Femur (tissue), 1 donor: Measurements from ENCODE around the gene VMAC.
"Not testable (repeated sequence)": the region's sequence is repeated elsewhere in the genome, so short reads cannot be mapped to it uniquely, and the experiment has no call there.

Source experiments
- DNase-seq: peaks from one replicate; pipeline ENCODE4 v3.0.0-alpha.2; 2017

Gene VMAC, protein sequence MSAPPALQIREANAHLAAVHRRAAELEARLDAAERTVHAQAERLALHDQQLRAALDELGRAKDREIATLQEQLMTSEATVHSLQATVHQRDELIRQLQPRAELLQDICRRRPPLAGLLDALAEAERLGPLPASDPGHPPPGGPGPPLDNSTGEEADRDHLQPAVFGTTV

DNA sequence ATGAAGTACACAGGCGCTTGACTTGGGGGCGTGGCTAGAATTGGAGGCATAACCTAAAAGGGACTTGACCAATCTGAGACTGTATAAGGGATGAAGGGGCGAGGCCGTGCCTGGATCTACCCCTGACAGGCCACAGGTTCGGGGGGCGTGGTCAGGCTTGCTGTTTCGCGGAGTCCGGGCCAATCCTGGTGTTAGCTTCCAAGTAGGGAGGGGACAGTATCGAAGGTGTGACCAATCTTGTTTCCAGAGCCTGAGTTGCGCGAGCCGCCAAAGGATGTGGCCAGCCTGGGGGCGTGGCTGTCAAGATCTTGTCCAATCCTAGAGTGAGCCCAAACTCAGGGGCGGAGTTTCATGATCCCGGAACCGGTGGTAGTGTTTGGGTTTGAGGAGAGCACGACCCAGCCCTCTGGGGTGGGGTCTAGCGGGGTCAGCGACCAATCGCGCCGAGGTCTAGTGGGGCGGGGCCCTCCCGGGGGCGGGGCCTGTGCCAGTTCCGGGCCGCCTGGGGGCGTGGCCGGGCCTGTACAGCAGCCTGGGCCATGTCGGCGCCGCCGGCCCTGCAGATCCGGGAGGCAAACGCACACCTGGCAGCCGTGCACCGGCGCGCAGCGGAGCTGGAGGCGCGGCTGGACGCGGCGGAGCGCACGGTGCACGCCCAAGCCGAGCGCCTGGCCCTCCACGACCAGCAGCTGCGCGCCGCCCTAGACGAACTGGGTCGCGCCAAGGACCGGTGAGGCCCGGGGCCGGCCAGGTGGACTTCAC, at the start of gene VMAC:
VMAC (plus strand) TSS at position 521 of the 762 bp plus-strand sequence; CDS start at position 540, 19 bp downstream.
- peak; percentile 100 for DNase-seq

DNA sequence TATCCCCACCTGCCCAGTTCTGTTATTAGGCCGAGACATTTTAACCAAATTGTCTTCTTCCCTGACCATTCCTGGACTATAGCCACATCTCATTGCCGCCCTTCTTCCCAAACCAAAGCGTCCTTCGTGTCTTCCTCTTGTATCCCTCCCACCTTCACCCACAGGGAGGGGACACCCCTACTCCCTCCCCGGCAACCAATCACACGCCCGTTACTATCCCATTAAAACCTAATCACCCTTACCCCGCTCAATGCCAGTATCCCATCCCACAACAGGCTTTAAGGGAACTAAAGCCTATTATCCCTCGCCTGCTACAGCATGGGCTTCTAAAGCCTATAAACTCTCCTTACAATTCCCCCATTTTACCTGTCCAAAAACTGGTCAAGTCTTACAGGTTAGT, 49.5 kb upstream of the VMAC start:
- DNase-seq: not testable (repeated sequence)

DNA sequence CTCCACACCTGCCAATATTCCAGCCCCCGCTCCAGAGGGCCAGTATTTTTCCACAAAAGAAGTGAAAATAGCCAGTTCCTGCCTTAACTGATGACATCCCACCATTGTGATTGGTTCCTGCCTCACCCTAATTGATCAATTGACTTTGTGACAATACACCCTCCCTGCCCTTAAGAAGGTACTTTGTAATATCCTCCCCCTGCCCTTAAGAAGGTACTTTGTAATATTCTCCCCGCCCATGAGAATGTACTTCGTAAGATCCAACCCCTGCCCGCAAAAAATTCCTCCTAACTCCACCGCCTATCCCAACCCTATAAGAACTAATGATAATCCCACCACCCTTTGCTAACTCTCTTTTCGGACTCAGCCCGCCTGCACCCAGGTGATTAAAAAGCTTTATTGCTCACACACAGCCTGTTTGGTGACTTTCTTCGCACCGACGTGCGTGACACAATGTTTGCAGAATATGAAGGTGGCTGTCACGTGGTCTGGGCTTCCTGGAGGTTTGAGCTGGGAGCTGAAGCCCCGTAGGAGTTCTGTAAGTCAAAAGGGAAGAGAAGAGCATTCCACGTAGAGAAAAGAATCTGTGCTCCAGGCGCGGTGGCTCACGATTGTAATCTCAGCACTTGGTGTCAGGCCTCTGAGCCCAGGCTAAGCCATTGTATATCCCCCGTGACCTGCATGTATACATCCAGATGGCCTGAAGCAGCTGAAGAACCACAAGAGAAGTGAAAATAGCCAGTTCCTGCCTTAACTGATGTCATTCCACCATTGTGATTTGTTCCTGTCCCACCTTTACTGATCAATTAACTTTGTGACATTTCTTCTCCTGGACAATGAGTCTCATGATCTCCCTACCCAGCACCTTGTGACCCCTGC, 47.2 kb upstream of the VMAC start:
- no peak for DNase-seq

DNA sequence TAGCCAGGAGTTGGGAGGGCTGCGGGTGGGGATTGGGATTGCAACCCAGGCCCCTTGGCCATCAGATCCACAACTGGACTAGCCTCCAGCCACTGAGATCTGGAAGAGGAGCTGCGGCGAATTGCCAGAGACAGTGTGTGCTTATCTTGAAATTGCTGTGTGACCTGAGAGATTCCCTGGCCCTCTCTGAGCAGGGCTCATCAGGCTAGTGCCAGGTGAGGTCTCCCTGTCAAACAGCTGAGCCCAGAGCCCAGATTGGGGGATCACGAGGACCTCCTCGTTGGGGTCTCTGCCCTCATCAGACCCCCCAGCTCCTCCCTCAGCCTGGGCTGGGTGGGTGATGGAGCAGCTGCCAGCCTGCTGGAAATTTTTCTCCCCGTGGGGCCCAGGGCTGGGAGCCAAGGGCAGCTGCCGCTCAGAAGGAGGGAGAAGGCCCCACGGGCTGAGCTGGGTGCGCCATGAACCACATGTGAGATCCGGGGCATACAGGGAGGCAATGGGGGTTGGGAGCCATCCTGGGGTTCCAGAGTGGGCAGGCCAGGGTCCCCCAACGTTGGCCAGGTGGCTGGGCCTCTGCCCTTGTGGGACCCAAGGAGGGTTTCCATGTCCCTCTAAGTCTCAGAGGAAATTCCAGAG, 41.5 kb upstream of the VMAC start:
- no peak for DNase-seq

DNA sequence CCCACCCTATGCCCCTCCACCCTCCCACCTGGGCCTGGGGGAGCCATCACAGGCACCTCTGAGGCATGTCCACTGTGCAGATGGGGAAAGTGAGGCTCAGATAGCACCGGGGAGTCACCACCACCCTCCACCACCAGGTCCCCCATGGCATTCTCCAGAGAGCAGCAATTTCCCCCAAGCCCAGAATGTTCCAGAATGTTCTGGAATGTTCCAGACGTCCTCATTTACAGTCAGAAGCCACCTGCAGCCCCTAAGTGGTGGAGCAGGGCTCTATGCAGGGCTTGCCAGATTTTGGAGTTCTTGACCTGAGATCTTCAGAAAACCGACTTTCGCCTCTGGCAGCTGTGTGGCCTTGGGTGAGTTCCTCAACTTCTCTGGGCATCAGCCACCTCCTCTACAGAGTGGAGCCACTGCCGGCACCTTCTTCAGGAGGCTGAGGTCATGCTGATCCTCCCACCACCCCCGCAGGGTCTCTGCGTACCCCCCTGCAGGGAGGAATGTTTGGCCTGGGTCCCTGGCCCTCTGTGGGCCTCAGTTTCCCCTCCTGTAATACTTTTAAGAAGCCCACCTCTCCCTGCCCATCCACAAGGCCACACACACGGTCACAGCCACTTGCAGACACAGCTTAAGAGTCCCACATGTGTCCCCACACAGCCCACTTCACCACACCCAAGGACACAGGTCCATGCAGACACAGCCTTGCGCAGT, 40.5 kb upstream of the VMAC start:
- no peak for DNase-seq

DNA sequence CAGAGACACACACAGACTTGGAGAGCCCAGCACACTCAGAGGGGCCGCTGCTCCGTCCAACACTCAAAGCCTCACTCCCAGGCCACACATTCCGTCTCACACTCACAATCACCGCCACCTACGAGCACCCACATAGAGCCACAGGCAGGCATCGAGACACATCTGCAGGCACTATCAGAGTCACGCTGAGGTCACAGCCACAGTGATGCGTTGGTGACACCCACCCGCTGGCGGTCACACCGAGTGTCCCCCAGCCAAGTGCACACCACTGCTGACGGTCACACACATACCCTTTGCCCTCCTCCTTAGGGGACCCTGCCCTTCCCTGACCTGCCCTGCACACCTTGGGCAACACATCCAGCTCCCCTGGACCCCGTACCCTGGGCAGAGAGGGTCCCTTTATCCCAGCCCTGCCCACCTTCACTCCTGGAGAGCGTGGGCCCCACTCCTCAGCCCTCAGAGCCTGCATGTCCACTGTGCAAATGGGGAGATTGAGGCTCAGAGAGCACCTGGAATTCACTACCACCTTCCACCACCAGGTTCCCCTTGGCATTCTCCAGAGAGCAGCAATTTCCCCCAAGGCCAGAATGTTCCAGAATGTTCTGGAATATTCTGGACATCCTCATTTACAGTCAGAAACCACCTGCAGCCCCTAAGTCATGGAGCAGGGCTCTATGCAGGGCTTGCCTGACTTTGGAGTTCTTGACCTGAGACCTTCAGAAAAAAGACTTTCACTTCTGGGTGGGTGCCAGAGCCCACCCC, 39.8 kb upstream of the VMAC start:
- DNase-seq: no peak

DNA sequence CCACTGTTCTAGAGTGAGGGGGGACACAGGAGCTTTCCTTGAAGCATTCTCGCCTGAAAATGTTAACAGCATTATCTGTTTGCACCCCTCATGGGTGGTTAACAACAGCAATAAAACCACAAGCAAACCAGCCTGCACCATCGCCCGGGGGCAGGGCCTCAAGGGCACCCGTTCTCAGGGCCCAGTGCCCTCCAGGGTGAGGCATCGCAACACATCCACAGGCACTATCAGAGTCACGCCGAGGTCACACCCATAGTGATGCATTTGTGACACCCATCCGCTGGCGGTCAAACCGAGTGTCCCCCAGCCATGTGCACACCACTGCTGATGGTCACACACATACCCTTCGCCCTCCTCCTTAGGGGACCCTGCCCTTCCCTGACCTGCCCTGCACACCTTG, 38.9 kb upstream of the VMAC start:
- DNase-seq: no peak

DNA sequence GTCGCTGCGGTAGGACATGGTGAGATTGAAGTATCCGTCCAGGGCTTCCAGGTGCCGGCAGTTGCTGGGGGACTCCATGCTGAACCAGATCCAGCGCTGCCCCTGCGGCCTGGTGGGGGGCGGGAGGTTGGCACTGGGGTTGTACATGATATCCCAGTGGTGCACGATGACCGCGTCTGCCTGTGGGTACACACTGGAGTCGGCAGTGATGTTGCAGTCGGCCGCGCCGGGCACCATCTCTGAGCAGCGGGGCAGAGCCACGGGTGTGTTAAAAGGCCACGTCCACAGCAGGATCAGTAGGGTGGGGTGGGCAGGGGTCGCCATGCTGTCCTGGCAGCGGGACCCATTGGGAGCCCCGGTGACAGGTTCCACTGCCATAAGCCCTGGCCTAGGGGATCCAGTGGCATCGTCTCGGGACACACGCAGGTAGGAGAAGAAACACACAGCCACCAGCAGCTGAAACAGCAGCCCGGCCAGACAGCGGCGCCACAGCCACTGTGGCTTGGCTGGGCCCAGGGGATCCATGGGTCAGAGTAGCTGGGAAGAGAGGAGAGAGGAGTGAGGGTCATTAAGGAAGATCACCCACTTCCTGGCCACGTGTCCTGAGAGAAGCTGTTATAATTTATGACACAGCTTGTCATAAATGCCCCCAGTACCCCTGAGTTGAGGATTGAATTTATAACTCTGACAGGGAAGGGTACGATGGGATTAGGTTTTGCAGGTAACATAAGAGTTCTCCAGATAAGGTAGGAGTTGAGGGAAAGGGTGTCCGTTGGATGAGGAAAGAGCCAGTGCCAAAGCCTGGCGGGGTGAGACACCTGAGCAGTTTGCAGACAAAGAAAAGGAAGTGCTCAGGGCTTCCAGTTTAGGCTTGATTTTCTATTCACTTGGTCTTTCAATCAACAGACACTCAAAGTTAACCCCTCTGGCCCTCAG, 37.2 kb upstream of the VMAC start:
- DNase-seq: no peak

DNA sequence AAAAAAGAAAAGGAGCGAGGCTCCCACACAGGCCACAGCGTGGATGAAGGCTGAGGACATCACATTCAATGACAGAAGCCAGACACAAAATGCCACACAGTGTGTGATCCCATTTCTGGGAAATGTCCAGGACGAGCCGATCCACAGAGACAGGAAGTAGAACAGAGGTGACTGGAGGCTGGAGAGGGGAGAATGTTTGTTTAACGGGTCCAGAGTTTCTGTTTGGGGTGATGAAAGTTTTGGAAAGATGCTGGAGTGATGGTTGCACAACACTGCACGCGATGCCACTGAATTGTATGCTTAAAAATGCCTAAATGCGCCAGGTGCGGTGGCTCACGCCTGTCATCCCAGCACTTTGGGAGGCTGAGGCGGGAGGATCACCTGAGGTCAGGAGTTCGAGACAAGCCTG, 33.7 kb upstream of the VMAC start:
- no peak for DNase-seq

DNA sequence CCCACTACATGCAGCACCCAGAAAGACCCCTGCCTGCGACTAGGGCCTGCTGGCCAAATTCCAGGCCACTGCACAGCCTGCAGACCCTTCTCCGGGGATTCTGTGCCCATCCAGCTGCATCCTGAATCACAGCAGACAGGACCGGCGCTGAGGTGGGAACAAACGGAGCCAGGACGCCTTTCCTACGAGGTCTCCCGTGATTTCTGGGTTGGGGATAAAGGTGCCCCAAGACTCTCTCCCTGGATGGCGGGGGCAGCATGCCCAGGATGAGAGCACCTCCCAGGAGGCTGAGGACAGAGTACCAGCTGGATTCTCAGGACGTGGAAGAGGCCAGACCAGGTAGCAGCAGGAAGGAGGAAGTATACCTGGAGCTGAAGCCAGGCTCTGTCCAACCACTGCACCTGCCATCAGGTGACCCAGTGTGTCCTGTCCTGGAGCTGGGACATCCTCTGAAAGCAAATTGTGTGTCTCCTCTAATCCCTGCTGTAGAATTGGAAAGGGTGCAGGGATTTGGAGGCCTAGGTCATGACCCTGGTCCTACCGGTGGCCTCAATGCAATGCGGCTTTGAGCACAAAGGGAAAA, 31.0 kb upstream of the VMAC start:
- DNase-seq: no peak

DNA sequence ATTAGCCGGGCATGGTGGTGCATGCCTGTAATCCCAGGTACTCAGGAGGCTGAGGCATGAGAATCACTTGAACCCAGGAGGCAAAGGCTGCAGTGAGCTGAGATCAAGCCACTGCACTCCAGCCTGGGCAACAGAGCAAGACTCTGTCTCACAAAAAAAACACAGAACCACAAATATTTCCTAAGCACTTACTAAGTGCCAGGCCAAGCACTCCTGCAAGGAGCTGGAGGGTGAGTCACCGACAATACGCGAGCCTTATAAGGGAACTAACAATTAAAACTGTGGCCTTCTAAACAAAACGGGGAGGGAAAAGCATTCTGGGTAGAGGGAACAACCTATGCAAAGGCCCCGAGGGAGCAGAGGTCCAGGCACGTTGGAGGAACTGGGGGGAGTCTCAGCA, 30.2 kb upstream of the VMAC start:
- not testable (repeated sequence) for DNase-seq

DNA sequence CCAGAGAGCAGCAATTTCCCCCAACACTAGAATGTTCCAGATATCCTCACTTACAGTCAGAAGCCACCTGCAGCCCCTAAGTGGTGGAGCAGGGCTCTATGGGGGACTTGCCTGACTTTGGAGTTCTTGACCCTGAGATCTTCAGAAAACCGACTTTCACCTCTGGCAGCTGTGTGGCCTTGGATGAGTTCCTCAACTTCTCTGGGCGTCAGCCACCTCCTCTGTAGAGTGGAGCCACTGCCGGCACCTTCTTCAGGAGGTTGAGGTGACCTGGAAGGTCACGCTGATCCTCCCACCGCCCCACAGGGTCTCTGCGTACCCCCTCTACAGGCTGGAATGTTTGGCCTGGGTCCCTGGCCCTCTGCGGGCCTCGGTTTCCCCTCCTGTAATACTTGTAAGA, 27.2 kb upstream of the VMAC start:
- DNase-seq: no peak

DNA sequence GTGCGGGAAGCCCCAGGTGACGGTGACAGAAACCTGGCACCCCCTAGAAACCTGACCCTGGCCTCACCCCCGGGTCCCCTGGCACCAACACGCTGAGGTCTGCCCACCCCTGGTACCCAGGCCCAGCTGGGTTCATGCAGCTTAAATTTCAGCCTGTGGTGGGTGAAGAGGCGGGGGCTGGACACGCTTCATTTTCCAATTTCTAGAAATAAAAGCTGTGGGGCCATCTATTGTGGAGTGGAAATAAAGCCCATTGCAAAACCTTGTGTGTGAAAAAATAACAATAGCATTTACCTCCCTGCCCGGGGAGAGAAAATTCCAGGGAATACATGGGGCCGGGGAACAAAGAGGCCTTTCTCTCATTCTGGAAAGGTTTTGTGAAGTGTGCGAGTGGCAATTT, 26.8 kb upstream of the VMAC start:
- DNase-seq: no peak

DNA sequence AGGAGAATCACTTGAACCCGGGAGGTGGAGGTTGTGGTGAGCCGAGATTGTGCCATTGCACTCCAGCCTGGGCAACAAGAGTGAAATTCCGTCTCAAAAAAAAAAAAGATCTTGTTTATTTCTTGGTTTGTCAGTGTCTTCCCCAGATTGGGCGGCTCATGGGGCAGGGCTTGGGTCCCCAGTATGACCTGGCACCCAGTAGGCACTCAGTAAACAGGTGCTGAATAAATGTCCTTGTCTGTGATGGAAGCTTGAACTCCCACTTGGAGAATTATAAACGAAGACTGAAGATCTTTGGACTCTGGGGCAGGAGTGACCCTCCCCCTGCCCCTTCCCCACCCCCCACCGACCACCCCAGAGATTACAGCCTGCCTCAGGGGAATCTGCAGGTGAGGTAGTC, 24.5 kb upstream of the VMAC start:
- DNase-seq: no peak

DNA sequence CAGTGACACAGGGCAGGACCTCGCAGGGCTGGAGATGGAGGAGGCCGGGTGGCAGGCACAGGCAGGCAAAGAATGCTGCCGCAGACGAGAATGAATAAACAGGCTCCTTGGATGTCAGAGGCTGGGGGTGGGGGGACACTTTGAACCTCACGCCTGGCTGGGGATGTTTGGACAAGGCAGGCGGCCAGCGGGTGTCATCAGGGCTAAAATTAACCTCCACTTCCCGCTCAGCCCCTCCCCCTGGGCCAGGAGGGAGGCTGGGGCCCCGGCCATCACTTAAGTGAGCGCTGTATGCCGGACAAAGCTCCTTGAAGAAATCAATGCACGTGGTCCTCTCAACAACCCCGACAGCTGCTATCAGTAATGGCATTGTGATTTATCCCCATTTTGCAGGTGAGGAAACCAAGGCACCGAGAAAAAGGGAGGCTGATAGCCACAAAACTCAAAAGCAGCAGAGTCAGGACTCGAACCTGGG, 24.0 kb upstream of the VMAC start:
- peak; percentile 86 for DNase-seq

DNA sequence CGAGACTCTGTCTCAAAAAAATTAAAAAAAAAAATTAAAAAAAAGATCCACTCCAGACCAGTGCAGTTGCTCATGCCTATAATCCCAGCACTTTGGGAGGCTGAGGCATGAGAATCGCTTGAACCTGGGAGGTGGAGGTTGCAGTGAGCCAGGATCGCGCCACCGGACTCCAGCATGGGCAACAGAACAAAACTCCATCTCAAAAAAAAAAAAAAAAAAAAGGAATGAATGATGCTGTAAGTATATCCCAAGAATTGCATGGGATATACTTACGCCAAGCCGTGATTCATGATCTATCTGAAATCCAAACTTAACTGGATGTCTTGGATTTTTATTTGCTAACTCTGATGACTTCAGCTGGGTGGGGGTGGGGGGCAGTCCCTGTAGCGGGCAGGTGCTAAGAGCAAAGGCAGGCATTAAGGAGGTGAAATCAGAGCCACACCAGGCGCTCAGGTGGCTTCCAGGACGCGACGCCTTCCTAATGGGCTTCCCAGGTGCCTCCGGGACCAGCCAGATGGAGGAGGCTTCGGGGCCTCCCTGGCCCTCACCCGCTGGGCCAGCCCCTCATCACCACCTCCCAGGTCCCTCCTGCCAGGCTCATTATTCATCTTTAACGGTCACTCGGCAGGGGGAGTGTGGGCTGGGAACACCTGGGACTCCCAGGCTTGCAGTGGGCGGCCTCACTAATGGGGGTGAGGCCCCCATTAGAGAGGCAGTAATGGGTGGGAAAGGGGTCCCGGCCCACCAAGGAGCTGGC, 23.0 kb upstream of the VMAC start:
- no peak for DNase-seq

DNA sequence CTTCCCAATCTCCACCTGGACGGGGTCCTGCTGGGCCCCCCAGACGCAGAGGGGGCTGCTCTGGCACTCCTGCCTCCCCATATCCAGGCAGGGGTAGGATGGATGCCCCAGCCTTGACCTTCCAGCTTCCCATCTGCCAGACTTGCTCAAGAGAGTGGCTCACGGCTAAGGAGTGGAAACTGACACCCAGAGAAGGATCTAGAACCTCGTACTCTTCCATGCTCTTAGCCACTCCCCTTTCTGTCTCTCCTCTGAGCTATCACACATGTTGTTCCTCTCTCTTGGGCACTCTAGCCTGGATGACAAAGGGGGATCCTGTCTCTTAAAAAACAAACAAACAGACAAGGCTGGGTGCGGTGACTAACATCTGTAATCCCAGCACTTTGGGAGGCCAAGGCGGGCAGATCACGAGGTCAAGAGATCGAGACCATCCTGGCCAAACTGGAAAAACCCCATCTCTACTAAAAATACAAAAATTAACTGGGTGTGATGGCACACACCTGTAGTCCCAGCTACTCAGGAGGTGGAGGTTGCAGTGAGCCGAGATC, 22.2 kb upstream of the VMAC start:
- DNase-seq: no peak

DNA sequence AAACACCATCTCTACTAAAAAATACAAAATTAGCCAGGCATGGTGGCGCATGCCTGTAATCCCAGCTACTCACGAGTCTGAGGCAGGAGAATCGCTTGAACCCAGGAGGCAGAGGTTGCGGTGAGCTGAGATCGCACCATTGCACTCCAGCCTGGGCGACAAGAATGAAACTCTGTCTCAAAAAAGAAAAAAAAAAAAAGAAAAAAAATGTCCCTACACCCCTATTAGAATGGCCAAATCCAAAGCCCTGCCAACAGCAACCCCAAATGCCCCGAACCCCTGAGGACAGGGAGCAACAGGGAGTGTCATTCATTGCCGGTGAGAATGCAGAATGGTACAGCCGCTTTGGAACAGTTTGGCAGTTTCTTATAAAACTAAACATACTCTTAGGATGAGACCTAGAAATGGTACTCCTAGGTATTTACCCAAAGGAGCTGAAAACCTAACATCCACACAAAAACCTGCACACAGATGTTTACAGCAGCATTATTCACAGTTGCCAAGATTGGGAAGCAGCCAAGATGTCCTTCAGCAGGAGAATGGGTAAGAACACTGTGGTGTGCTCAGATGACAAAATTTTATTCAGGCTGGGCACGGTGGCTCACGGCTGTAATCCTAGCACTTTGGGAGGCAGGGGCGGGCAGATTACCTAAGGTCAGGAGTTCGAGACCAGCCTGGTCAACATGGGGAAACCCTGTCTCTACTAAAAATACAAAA, 21.4 kb upstream of the VMAC start:
- not testable (repeated sequence) for DNase-seq
